ENCODE data around the gene SRGAP3. TPM values are rescaled to one million over a fixed set of nuclear protein-coding genes. Genes with fewer than 3 reads are reported as not detected.

The SRGAP3 gene
- total and polyA plus RNA-seq, 2 donors (not counting 1 experiment from before 2014, with no cell fraction given) = 0.92 to 12.4 TPM

- no peak for TF ChIP-seq CTCF (conservative IDR thresholded peaks at IDR 0.05 in 1 of 2, IDR thresholded peaks at IDR 0.05 in 1 of 2; ENCODE audit: low read depth in 1 of 2, low read length in 2 of 2)
- TF ChIP-seq EZH2 (IDR thresholded peaks at IDR 0.05; ENCODE audit: low read length, missing control alignments) = no peak
- no peaks in the 10 kb centered on the region for H3K27me3 ChIP-seq (ENCODE audit: control insufficient read depth, insufficient read depth, low read length)
Observed at GRCh38 chr3:9023226-9023590, 226.2 kb downstream of the SRGAP3 start.

GRCh38 chr3:9022305-9023225 is 226.9 kb downstream of the SRGAP3 start:
- H4K20me1 ChIP-seq (ENCODE audit: control insufficient read depth, extremely low read depth, insufficient read depth, low read length) = no peaks in the 10 kb centered on the region
- H3K4me2 ChIP-seq (ENCODE audit: extremely low read depth, insufficient read depth, low read length) = no peak overlapping the region
- H3K4me3 ChIP-seq (replicated peaks in 1 of 4; ENCODE audit: control extremely low read depth in 1 of 4, insufficient read depth in 1 of 4, low read depth in 3 of 4, low read length in 4 of 4) = no peak overlapping the region
- TF ChIP-seq CTCF (conservative IDR thresholded peaks at IDR 0.05 in 1 of 2, IDR thresholded peaks at IDR 0.05 in 1 of 2; ENCODE audit: low read depth in 1 of 2, low read length in 2 of 2) (no peak), EZH2 (IDR thresholded peaks at IDR 0.05; ENCODE audit: low read length, missing control alignments) (no peak)
- no peaks in the 10 kb centered on the region for H3K27me3 ChIP-seq (ENCODE audit: control insufficient read depth, insufficient read depth, low read length)
- H2AFZ ChIP-seq (ENCODE audit: low read length) = no peak overlapping the region
- H3K36me3 ChIP-seq (ENCODE audit: control insufficient read depth, insufficient read depth, low read length) = no peaks in the 10 kb centered on the region
- H3K79me2 ChIP-seq (ENCODE audit: control insufficient read depth, insufficient read depth, low read length) = no peaks in the 10 kb centered on the region
- H3K27ac ChIP-seq (ENCODE audit: insufficient read depth, low read length) = no peak overlapping the region
- no peak overlapping the region for H3K9ac ChIP-seq (ENCODE audit: insufficient read depth, low read length)
- no peaks in the 10 kb centered on the region for H3K9me3 ChIP-seq (ENCODE audit: control insufficient read depth, insufficient read depth, low read depth, low read length)
- no peaks in the 10 kb centered on the region for H3K4me1 ChIP-seq (ENCODE audit: control insufficient read depth, extremely low read depth, insufficient read depth, low read length)
- no peak for DNase-seq (ENCODE audit: low read depth in 2 of 2)

More at GRCh38 chr3:9023226-9023590, 226.2 kb downstream of the SRGAP3 start:
- Histone ChIP-seq H3K9ac (ENCODE audit: insufficient read depth, low read length) (no peak overlapping the region), H3K79me2 (ENCODE audit: control insufficient read depth, insufficient read depth, low read length) (no peaks in the 10 kb centered on the region), H3K36me3 (ENCODE audit: control insufficient read depth, insufficient read depth, low read length) (no peaks in the 10 kb centered on the region), H3K27ac (ENCODE audit: insufficient read depth, low read length) (no peak overlapping the region), H3K9me3 (ENCODE audit: control insufficient read depth, insufficient read depth, low read depth, low read length) (no peaks in the 10 kb centered on the region), H3K4me3 (replicated peaks in 1 of 4; ENCODE audit: control extremely low read depth in 1 of 4, insufficient read depth in 1 of 4, low read depth in 3 of 4, low read length in 4 of 4) (no peak overlapping the region), H2AFZ (ENCODE audit: low read length) (no peak overlapping the region), H3K4me2 (ENCODE audit: extremely low read depth, insufficient read depth, low read length) (no peak overlapping the region), H4K20me1 (ENCODE audit: control insufficient read depth, extremely low read depth, insufficient read depth, low read length) (no peaks in the 10 kb centered on the region), H3K4me1 (ENCODE audit: control insufficient read depth, extremely low read depth, insufficient read depth, low read length) (no peaks in the 10 kb centered on the region)
- DNase-seq (ENCODE audit: low read depth in 2 of 2) = peak in 1 of 2 donors; percentile 43

- Histone ChIP-seq H3K27ac (ENCODE audit: insufficient read depth, low read length) (no peak overlapping the region), H3K9ac (ENCODE audit: insufficient read depth, low read length) (no peak overlapping the region), H3K4me3 (replicated peaks in 1 of 4; ENCODE audit: control extremely low read depth in 1 of 4, insufficient read depth in 1 of 4, low read depth in 3 of 4, low read length in 4 of 4) (no peak overlapping the region), H3K4me1 (ENCODE audit: control insufficient read depth, extremely low read depth, insufficient read depth, low read length) (no peaks in the 10 kb centered on the region), H2AFZ (ENCODE audit: low read length) (no peak overlapping the region), H3K27me3 (ENCODE audit: control insufficient read depth, insufficient read depth, low read length) (no peaks in the 10 kb centered on the region), H4K20me1 (ENCODE audit: control insufficient read depth, extremely low read depth, insufficient read depth, low read length) (no peaks in the 10 kb centered on the region), H3K9me3 (ENCODE audit: control insufficient read depth, insufficient read depth, low read depth, low read length) (no peaks in the 10 kb centered on the region), H3K36me3 (ENCODE audit: control insufficient read depth, insufficient read depth, low read length) (no peaks in the 10 kb centered on the region), H3K4me2 (ENCODE audit: extremely low read depth, insufficient read depth, low read length) (no peak overlapping the region), H3K79me2 (ENCODE audit: control insufficient read depth, insufficient read depth, low read length) (no peaks in the 10 kb centered on the region)
- DNase-seq (ENCODE audit: low read depth in 2 of 2) = no peak
- TF ChIP-seq EZH2 (IDR thresholded peaks at IDR 0.05; ENCODE audit: low read length, missing control alignments) (no peak), CTCF (conservative IDR thresholded peaks at IDR 0.05 in 1 of 2, IDR thresholded peaks at IDR 0.05 in 1 of 2; ENCODE audit: low read depth in 1 of 2, low read length in 2 of 2) (no peak)
Observed at GRCh38 chr3:9021271-9022009, 228.0 kb downstream of the SRGAP3 start.
